ENCODE data around the gene TEX35. TPM values are rescaled to one million over a fixed set of nuclear protein-coding genes. Genes with fewer than 3 reads are reported as not detected.
"Not testable (repeated sequence)": the region's sequence is repeated elsewhere in the genome, so short reads cannot be mapped to it uniquely, and the experiment has no call there.

The TEX35 gene
- total RNA-seq, 1 experiment from 2014 or later: not detected

- Mint-ChIP-seq H3K36me3 (ENCODE audit: insufficient read depth, unreplicated experiment) (no peaks in the 10 kb centered on the region), H3K4me1 (ENCODE audit: insufficient read depth, unreplicated experiment) (no peaks in the 10 kb centered on the region), H3K9me3 (ENCODE audit: unreplicated experiment) (no peaks in the 10 kb centered on the region), H3K27me3 (ENCODE audit: insufficient read depth, unreplicated experiment) (no peaks in the 10 kb centered on the region), H3K4me3 (ENCODE audit: unreplicated experiment) (no peak overlapping the region), H3K27ac (ENCODE audit: low read depth, unreplicated experiment) (no peak overlapping the region)
- no peak for DNase-seq (ENCODE audit: unreplicated experiment)
- ChIA-PET POLR2A (interaction anchor here (0.7 to 1.6 kb wide), 3 partner anchors 38 to 203 kb away, joined by 3 to 13 read pairs (median 4); no protein-coding TSS in a partner anchor), CTCF (interaction anchor here (0.5 to 12.8 kb wide), 76 partner anchors 12 to 1137 kb away, joined by 3 to 309 read pairs (median 4); partner anchors contain the start of gene TEX35)
- no peak for TF ChIP-seq CTCF (IDR thresholded peaks at IDR 0.05; ENCODE audit: unreplicated experiment)
- no TSS peak for BruUV-seq (replicated peaks)
- intact Hi-C loops (cut with micrococcal nuclease): no loop called here
Measured at GRCh38 chr1:178502330-178502714, 10.6 kb upstream of the TEX35 start.

GRCh38 chr1:178502856-178503255 lies 10.1 kb upstream of the TEX35 start:
- no peaks in the 10 kb centered on the region for H3K4me1 Mint-ChIP-seq (ENCODE audit: insufficient read depth, unreplicated experiment)
- no peaks in the 10 kb centered on the region for H3K9me3 Mint-ChIP-seq (ENCODE audit: unreplicated experiment)
- no peaks in the 10 kb centered on the region for H3K36me3 Mint-ChIP-seq (ENCODE audit: insufficient read depth, unreplicated experiment)
- no TSS peak for BruUV-seq (replicated peaks)
- no peak overlapping the region for H3K27ac Mint-ChIP-seq (ENCODE audit: low read depth, unreplicated experiment)
- no peaks in the 10 kb centered on the region for H3K27me3 Mint-ChIP-seq (ENCODE audit: insufficient read depth, unreplicated experiment)
- intact Hi-C loops (cut with micrococcal nuclease): no loop called here
- H3K4me3 Mint-ChIP-seq (ENCODE audit: unreplicated experiment): no peak overlapping the region
- DNase-seq (ENCODE audit: unreplicated experiment): no peak
- CTCF ChIA-PET: interaction anchor here (0.7 to 12.8 kb wide), 21 partner anchors 8 to 574 kb away, joined by 3 to 309 read pairs (median 8); partner anchors contain the start of gene TEX35
- POLR2A ChIA-PET: no interaction called here
- TF ChIP-seq CTCF (IDR thresholded peaks at IDR 0.05; ENCODE audit: unreplicated experiment): no peak

GRCh38 chr1:178503316-178503715 lies 9.6 kb upstream of the TEX35 start:
- intact Hi-C loops (cut with micrococcal nuclease); H3K4me1 Mint-ChIP-seq (ENCODE audit: insufficient read depth, unreplicated experiment); H3K27me3 Mint-ChIP-seq (ENCODE audit: insufficient read depth, unreplicated experiment); BruUV-seq (replicated peaks); DNase-seq (ENCODE audit: unreplicated experiment); H3K4me3 Mint-ChIP-seq (ENCODE audit: unreplicated experiment); H3K27ac Mint-ChIP-seq (ENCODE audit: low read depth, unreplicated experiment); H3K36me3 Mint-ChIP-seq (ENCODE audit: insufficient read depth, unreplicated experiment); H3K9me3 Mint-ChIP-seq (ENCODE audit: unreplicated experiment): not testable (repeated sequence)
- CTCF ChIA-PET: interaction anchor here (0.6 to 12.8 kb wide), 18 partner anchors 8 to 1550 kb away, joined by 3 to 309 read pairs (median 4); partner anchors contain the start of gene TEX35
- POLR2A ChIA-PET: interaction anchor here (0.7 kb wide), 1 partner anchor 382 kb away, joined by 3 read pairs; no protein-coding TSS in a partner anchor

GRCh38 chr1:178503849-178504248 lies 9.1 kb upstream of the TEX35 start:
- Mint-ChIP-seq H3K4me1 (ENCODE audit: insufficient read depth, unreplicated experiment) (no peaks in the 10 kb centered on the region), H3K27ac (ENCODE audit: low read depth, unreplicated experiment) (no peak overlapping the region), H3K27me3 (ENCODE audit: insufficient read depth, unreplicated experiment) (no peaks in the 10 kb centered on the region), H3K4me3 (ENCODE audit: unreplicated experiment) (no peak overlapping the region), H3K9me3 (ENCODE audit: unreplicated experiment) (no peaks in the 10 kb centered on the region), H3K36me3 (ENCODE audit: insufficient read depth, unreplicated experiment) (no peaks in the 10 kb centered on the region)
- intact Hi-C loops (cut with micrococcal nuclease): no loop called here
- no TSS peak for BruUV-seq (replicated peaks)
- CTCF ChIA-PET: interaction anchor here (0.6 to 12.8 kb wide), 20 partner anchors 8 to 1550 kb away, joined by 3 to 309 read pairs (median 4); partner anchors contain the start of gene TEX35
- DNase-seq (ENCODE audit: unreplicated experiment): no peak
- POLR2A ChIA-PET: interaction anchor here (0.6 to 0.7 kb wide), 2 partner anchors 49 to 383 kb away, joined by 3 read pairs; no protein-coding TSS in a partner anchor
- no peak for TF ChIP-seq CTCF (IDR thresholded peaks at IDR 0.05; ENCODE audit: unreplicated experiment)
